ENCODE data around the gene FOXN3.

DNA sequence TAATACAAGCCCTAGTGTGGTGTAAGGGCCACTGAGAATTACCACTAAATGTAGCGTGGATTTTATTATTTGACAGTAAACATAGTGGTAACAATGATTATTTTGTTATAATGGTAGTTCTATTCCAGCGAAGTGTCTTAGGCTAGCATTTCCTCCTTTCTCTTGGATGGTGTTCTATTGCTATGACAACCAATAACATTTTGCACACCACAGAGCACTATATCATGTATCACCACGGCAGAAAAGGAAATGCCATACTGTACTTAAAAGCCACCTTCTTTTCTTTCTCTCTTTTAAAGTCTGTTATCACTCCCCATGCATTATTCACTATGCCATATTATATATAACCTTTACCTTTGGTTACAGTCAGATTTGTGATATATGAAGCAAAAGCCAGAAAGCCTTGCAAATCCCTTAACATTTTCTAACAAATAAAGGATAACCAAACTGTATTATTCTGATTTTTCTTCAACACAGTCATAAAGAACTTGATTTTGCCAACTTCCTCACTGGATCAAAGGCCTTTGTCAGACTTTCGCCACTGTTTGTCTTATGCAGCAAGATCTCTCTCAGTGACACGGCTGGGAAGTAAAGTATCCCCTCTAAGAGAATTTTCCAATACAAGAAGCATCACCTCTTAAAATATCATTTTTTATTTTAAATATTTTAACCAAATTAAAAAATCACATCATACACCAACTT lies 195.8 kb downstream of the FOXN3 start:
- TF ChIP-seq, protein P1, sequence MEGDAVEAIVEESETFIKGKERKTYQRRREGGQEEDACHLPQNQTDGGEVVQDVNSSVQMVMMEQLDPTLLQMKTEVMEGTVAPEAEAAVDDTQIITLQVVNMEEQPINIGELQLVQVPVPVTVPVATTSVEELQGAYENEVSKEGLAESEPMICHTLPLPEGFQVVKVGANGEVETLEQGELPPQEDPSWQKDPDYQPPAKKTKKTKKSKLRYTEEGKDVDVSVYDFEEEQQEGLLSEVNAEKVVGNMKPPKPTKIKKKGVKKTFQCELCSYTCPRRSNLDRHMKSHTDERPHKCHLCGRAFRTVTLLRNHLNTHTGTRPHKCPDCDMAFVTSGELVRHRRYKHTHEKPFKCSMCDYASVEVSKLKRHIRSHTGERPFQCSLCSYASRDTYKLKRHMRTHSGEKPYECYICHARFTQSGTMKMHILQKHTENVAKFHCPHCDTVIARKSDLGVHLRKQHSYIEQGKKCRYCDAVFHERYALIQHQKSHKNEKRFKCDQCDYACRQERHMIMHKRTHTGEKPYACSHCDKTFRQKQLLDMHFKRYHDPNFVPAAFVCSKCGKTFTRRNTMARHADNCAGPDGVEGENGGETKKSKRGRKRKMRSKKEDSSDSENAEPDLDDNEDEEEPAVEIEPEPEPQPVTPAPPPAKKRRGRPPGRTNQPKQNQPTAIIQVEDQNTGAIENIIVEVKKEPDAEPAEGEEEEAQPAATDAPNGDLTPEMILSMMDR (IDR thresholded peaks at IDR 0.05; ENCODE audit: insufficient read depth, low read depth, low read length): no peak
- TF ChIP-seq EZH2 (IDR thresholded peaks at IDR 0.05; ENCODE audit: insufficient read depth, low read length): no peak

All from astrocyte (in vitro differentiated cells and primary cell).